IMR-90 (cell line): ENCODE measurements around the gene B4GALT5. TPM values are rescaled to one million over a fixed set of nuclear protein-coding genes. Genes with fewer than 3 reads are reported as not detected.

ENCODE experiments used
- ATAC-seq: fragments of 200-7000 bp; cut with Tn5 transposase; 2 replicates; pipeline ENCODE4 v1.9.1; 2020; ENCODE audit warnings: low read depth, mild to moderate bottlenecking, moderate library complexity
- BruUV-seq: library from RNA; stranded (reverse); fragments of 400-500 nt; replicated peaks from 2 replicates; lab custom pipeline; 2021; lab: Mats Ljungman, UMichigan
- CTCF ChIA-PET: fragments of 300-600 bp; formaldehyde crosslinking; extraction: SDS; loops from one replicate; lab custom pipeline; 2021; ENCODE audit warnings: antibody characterized with exemption; lab: Yijun Ruan, JAX
- POLR2A ChIA-PET: fragments of 300-600 bp; sonication (Branson Sonifier 250); formaldehyde crosslinking; loops from one replicate; lab custom pipeline; 2022; ENCODE audit warnings: antibody characterized with exemption; ENCODE audit not compliant: unreplicated experiment; lab: Charles Lee
- DNase-seq: peaks from one replicate; pipeline ENCODE4 v3.0.0; 2013
- H2AFZ ChIP-seq: replicated peaks from 2 replicates; pipeline ENCODE3; 2013; ENCODE audit warnings: low read length, mild to moderate bottlenecking; ENCODE audit not compliant: poor library complexity
- H2AK5ac ChIP-seq: 2 replicates; pipeline ENCODE4 v1.6.1; 2013; ENCODE audit warnings: low read depth, low read length, inconsistent platforms
- H2AK9ac ChIP-seq: replicated peaks from 2 replicates; pipeline ENCODE3; 2013; ENCODE audit warnings: mild to moderate bottlenecking, low read depth, low read length, moderate library complexity; ENCODE audit not compliant: poor library complexity
- H2BK120ac ChIP-seq: 2 replicates; pipeline ENCODE4 v1.6.1; 2013; ENCODE audit warnings: low read depth, low read length, inconsistent platforms
- H2BK15ac ChIP-seq: 3 replicates; pipeline ENCODE4 v1.6.1; 2013; ENCODE audit warnings: low read depth, low read length, inconsistent platforms
- H2BK20ac ChIP-seq: 2 replicates; pipeline ENCODE4 v1.6.1; 2013; ENCODE audit warnings: low read depth, mild to moderate bottlenecking, inconsistent platforms, low read length, moderate library complexity
- H2BK5ac ChIP-seq: 2 replicates; pipeline ENCODE4 v1.6.1; 2013; ENCODE audit warnings: mild to moderate bottlenecking, low read depth, low read length, inconsistent platforms; ENCODE audit not compliant: poor library complexity, severe bottlenecking
- H3K14ac ChIP-seq: replicated peaks from 2 replicates; pipeline ENCODE4 v1.6.1; 2013; ENCODE audit warnings: low read depth, low read length, inconsistent platforms
- H3K18ac ChIP-seq: 2 replicates; pipeline ENCODE4 v1.6.1; 2013; ENCODE audit warnings: low read depth, low read length, control low read depth
- H3K23ac ChIP-seq: 2 replicates; pipeline ENCODE4 v1.6.1; 2013; ENCODE audit warnings: low read depth, low read length, inconsistent platforms
- H3K27ac ChIP-seq: 2 replicates; pipeline ENCODE4 v1.5.1; 2013; ENCODE audit warnings: mild to moderate bottlenecking, control low read depth, low read length; ENCODE audit not compliant: insufficient read depth
- H3K27me3 ChIP-seq: 2 replicates; pipeline ENCODE4 v1.6.1; 2013; ENCODE audit warnings: low read length; ENCODE audit not compliant: control insufficient read depth, insufficient read depth
- H3K36me3 ChIP-seq: 2 replicates; pipeline ENCODE4 v1.6.1; 2013; ENCODE audit warnings: low read length, mixed read lengths; ENCODE audit not compliant: control insufficient read depth, insufficient read depth
- H3K4ac ChIP-seq: 2 replicates; pipeline ENCODE4 v1.6.1; 2013; ENCODE audit warnings: low read depth, low read length, inconsistent platforms
- H3K4me1 ChIP-seq: 2 replicates; pipeline ENCODE4 v1.6.1; 2013; ENCODE audit warnings: low read length, mixed read lengths; ENCODE audit not compliant: control insufficient read depth, insufficient read depth
- H3K4me2 ChIP-seq: 2 replicates; pipeline ENCODE4 v1.6.1; 2013; ENCODE audit warnings: low read depth, mild to moderate bottlenecking, control low read depth, low read length, moderate library complexity
- H3K4me3 ChIP-seq: 2 replicates; pipeline ENCODE4 v1.5.1; 2013; ENCODE audit warnings: low read depth, mild to moderate bottlenecking, control low read depth, low read length, moderate library complexity; ENCODE audit not compliant: insufficient read depth
- H3K56ac ChIP-seq: 2 replicates; pipeline ENCODE4 v1.6.1; 2013; ENCODE audit warnings: low read length, inconsistent platforms; ENCODE audit not compliant: insufficient read depth; ENCODE audit errors: extremely low read depth
- H3K79me1 ChIP-seq, 2 experiments: 2 replicates each; pipeline ENCODE4 v1.6.1; 2013; ENCODE audit warnings: low read length in 2 of 2, inconsistent platforms in 1 of 2, low read depth in 1 of 2
- H3K9ac ChIP-seq: 2 replicates; pipeline ENCODE4 v1.6.1; 2013; ENCODE audit warnings: low read depth, low read length, control low read depth
- H3K9me1 ChIP-seq: 2 replicates; pipeline ENCODE4 v1.6.1; 2013; ENCODE audit warnings: low read length, inconsistent platforms; ENCODE audit not compliant: insufficient read depth
- H3K9me3 ChIP-seq: 2 replicates; pipeline ENCODE4 v1.6.1; 2013; ENCODE audit warnings: low read length; ENCODE audit not compliant: control insufficient read depth, insufficient read depth
- H4K20me1 ChIP-seq: 2 replicates; pipeline ENCODE4 v1.6.1; 2013; ENCODE audit warnings: low read length, inconsistent platforms; ENCODE audit not compliant: insufficient read depth
- H4K5ac ChIP-seq: 2 replicates; pipeline ENCODE4 v1.6.1; 2013; ENCODE audit warnings: mild to moderate bottlenecking, low read depth, low read length, control low read depth
- H4K8ac ChIP-seq, 2 experiments: 2 replicates each; pipeline ENCODE4 v1.6.1; 2013; ENCODE audit warnings: low read depth in 2 of 2, low read length in 2 of 2, control low read depth in 1 of 2, inconsistent platforms in 1 of 2
- H4K91ac ChIP-seq: 2 replicates; pipeline ENCODE4 v1.6.1; 2013; ENCODE audit warnings: low read depth, low read length, inconsistent platforms; ENCODE audit not compliant: insufficient read depth
- CEBPB ChIP-seq: IDR thresholded peaks from 2 replicates; pipeline ENCODE4 v1.6.1; 2012; ENCODE audit warnings: low read depth, low read length, improper control_type of control experiment
- FOS ChIP-seq: fragments of 150-350 bp; IDR thresholded peaks from 2 replicates; pipeline ENCODE4 v1.6.1; 2016; ENCODE audit warnings: low read depth, low read length
- MAZ ChIP-seq: IDR thresholded peaks from 2 replicates; pipeline ENCODE4 v1.6.1; 2012; ENCODE audit warnings: low read depth, mild to moderate bottlenecking, low read length, improper control_type of control experiment, moderate library complexity, borderline replicate concordance
- NFE2L2 ChIP-seq: fragments of 150-350 bp; IDR thresholded peaks from 2 replicates; pipeline ENCODE4 v1.6.1; 2016; ENCODE audit warnings: low read depth, mild to moderate bottlenecking, low read length
- POLR2A ChIP-seq: IDR thresholded peaks from 2 replicates; pipeline ENCODE4 v1.6.1; 2012; ENCODE audit warnings: mild to moderate bottlenecking, low read depth, low read length
- RAD21 ChIP-seq: IDR thresholded peaks from 2 replicates; pipeline ENCODE4 v1.6.1; 2012; ENCODE audit warnings: low read length, improper control_type of control experiment
- RCOR1 ChIP-seq: IDR thresholded peaks from 2 replicates; pipeline ENCODE4 v1.6.1; 2012; ENCODE audit warnings: mild to moderate bottlenecking, low read length, improper control_type of control experiment; ENCODE audit not compliant: insufficient replicate concordance
- RFX5 ChIP-seq: IDR thresholded peaks from 2 replicates; pipeline ENCODE4 v1.8.0; 2012; ENCODE audit warnings: low read depth, mild to moderate bottlenecking, low read length, moderate library complexity
- SMC3 ChIP-seq: fragments of 150-350 bp; IDR thresholded peaks from 2 replicates; pipeline ENCODE4 v1.6.1; 2016; ENCODE audit warnings: low read depth, mild to moderate bottlenecking, antibody characterized with exemption, low read length, moderate library complexity
- WGBS, 2 experiments: methylation state at CpG; one replicate each; pipeline versions ENCODE4 v1.1.5 to v1.1.7; 2013; ENCODE audit warnings: missing lambda C conversion rate in 2 of 2; ENCODE audit not compliant: insufficient read length in 1 of 2; ENCODE audit errors: extremely low coverage in 2 of 2; 5-methylcytosine and 5-hydroxymethylcytosine counted together
- dilution Hi-C: fragments of 300-500 bp; cut with HindIII; formaldehyde crosslinking; loops from one replicate; pipeline ENCODE4 v1.14.3; 2018; ENCODE audit warnings: low sequenced_read_pairs; ENCODE audit not compliant: unreplicated experiment
- in situ Hi-C: fragments of 300-500 bp; cut with MboI; formaldehyde crosslinking; loops from 3 replicates; pipeline ENCODE4 v1.14.3; 2019; ENCODE audit warnings: low sequenced_read_pairs, inconsistent platforms, mixed read lengths
- intact Hi-C: fragments of 100-400 bp; cut with micrococcal nuclease; formaldehyde crosslinking; loops from 2 replicates; pipeline ENCODE4 v1.10.0; 2022
- polyA plus RNA-seq, 3 experiments: library from polyadenylated mRNA; depleted of rRNA; stranded (reverse); fragments of >200 nt; gene quantifications; 2 replicates each; pipeline ENCODE4 v1.2.3, GENCODE V29; 2012; ENCODE audit warnings: low replicate concordance in 1 of 3
- total RNA-seq: library from RNA; depleted of rRNA; stranded (reverse); fragments of >200 nt; gene quantifications from 2 replicates; pipeline ENCODE4 v1.2.3, GENCODE V29; 2012
- TF ChIP-seq, protein P1 (sequence below): fragments of 150-350 bp; IDR thresholded peaks from 2 replicates; pipeline ENCODE4 v1.6.1; 2016; ENCODE audit warnings: low read depth, mild to moderate bottlenecking, low read length, moderate library complexity, borderline replicate concordance
- TF ChIP-seq, protein P2 (sequence below): fragments of 150-350 bp; IDR thresholded peaks from 2 replicates; pipeline ENCODE4 v1.6.1; 2017; ENCODE audit warnings: mild to moderate bottlenecking, antibody characterized with exemption, low read length, low read depth

Gene B4GALT5
- total and polyA plus RNA-seq, 2 of the 4 experiments (the other 2 are of a cell fraction) = 11.3 to 20.4 TPM

DNA sequence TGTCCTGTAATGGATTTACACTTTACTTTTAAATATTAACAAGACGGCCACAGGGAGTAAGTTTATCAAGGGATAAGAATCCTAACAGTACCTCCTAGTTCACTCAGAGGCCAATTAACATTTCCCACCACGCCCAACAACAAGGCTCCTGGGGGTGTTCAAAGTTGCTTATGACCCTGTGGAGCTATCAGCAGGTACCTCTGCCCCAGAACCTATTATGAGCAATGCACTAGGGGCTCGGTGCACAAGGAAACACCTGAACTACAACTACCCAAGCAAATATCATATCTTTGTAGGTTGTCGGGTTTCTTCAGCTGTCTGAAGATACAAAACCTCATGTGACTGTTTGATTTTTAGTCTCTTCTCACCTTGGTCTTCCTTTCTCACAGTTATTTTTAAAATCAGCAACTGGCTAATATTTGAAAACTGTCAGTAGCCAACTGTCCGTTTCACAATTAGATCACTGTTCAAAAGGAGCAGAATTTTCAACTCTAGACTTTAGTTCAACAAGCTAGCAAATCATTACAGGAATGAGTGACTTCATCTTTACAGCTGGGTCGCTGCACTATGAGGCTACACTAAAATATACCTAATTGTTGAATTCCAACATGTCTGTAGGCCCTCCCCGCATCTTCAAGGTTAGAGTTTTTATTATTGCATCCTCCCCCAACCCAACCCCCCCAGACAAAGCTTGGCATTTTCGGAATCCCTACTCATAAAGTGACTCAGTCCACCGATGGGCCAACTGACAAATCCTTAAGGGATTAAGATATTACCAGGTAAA is 38.1 kb downstream of the B4GALT5 start:
- Histone ChIP-seq H3K27ac (no peak overlapping the region), H2AK5ac (no peak overlapping the region), H4K5ac (no peak overlapping the region), H3K18ac (no peak overlapping the region), H2AK9ac (no peak overlapping the region), H2BK15ac (no peak overlapping the region), H4K91ac (no peak overlapping the region), H3K4me2 (no peak overlapping the region), H3K9me1 (peaks cover 25% of the 10 kb centered on the region), H3K4ac (no peak overlapping the region), H4K20me1 (peaks cover 54% of the 10 kb centered on the region), H3K79me1 (peaks cover 42 to 85% of the 10 kb centered on the region in 2 experiments), H2BK5ac (no peak overlapping the region), H3K4me3 (no peak overlapping the region), H2AFZ (no peak overlapping the region), H3K9me3 (no peaks in the 10 kb centered on the region), H3K56ac (no peak overlapping the region), H3K27me3 (no peaks in the 10 kb centered on the region), H3K4me1 (peaks cover 17% of the 10 kb centered on the region), H2BK20ac (no peak overlapping the region), H3K23ac (no peak overlapping the region), H3K36me3 (no peaks in the 10 kb centered on the region), H2BK120ac (no peak overlapping the region), H3K9ac (no peak overlapping the region), H3K14ac (no peak overlapping the region), H4K8ac (no peak overlapping the region)
- in situ Hi-C loops (no loop called here), dilution Hi-C loops (no loop called here), intact Hi-C loops (no loop called here)
- 100% methylated on average over 1 of the region's 9 CpGs; no CpG with 5 or more reads in 1 of the 2 experiments for WGBS, 2 experiments
- ChIA-PET CTCF (interaction anchor here (1.4 kb wide), 1 partner anchor 8 kb away, joined by 4 read pairs; no protein-coding TSS in a partner anchor), POLR2A (no interaction called here)
- ATAC-seq (no peak), DNase-seq (no peak)
- BruUV-seq = no TSS peak
- TF ChIP-seq NFE2L2 (no peak), RAD21 (no peak), MAZ (no peak), POLR2A (no peak), FOS (no peak), RCOR1 (no peak), RFX5 (no peak), SMC3 (no peak), CEBPB (no peak)
- TF ChIP-seq, protein P1, sequence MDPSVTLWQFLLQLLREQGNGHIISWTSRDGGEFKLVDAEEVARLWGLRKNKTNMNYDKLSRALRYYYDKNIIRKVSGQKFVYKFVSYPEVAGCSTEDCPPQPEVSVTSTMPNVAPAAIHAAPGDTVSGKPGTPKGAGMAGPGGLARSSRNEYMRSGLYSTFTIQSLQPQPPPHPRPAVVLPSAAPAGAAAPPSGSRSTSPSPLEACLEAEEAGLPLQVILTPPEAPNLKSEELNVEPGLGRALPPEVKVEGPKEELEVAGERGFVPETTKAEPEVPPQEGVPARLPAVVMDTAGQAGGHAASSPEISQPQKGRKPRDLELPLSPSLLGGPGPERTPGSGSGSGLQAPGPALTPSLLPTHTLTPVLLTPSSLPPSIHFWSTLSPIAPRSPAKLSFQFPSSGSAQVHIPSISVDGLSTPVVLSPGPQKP = no peak
- TF ChIP-seq, protein P2, sequence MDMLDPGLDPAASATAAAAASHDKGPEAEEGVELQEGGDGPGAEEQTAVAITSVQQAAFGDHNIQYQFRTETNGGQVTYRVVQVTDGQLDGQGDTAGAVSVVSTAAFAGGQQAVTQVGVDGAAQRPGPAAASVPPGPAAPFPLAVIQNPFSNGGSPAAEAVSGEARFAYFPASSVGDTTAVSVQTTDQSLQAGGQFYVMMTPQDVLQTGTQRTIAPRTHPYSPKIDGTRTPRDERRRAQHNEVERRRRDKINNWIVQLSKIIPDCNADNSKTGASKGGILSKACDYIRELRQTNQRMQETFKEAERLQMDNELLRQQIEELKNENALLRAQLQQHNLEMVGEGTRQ = no peak
